ENCODE measurements around the gene GPATCH3. TPM values are rescaled to one million over a fixed set of nuclear protein-coding genes. Genes with fewer than 3 reads are reported as not detected.
"Not testable (repeated sequence)": the region's sequence is repeated elsewhere in the genome, so short reads cannot be mapped to it uniquely, and the experiment has no call there.

The GPATCH3 gene
- total RNA-seq = 10 to 100 TPM; 17.3 to 19.6 TPM

GRCh38 chr1:26900001-26900814 is at the start of gene GPATCH3:
GPATCH3 (minus strand) TSS chr1:26900467; CDS start chr1:26900442, 25 bp downstream.
- DNase-seq = peak; percentile 85
- Mint-ChIP-seq H3K27ac (peak within 1 kb of the TSS; percentile 98), H3K4me1 (peaks cover 23% of the 10 kb centered on the region), H3K9me3 (no peaks in the 10 kb centered on the region), H3K4me3 (peak within 1 kb of the TSS; percentile 98), H3K27me3 (no peaks in the 10 kb centered on the region), H3K36me3 (peaks cover 9% of the 10 kb centered on the region)
- POLR2A ChIA-PET = interaction anchor here (0.5 to 4.3 kb wide), 15 partner anchors 9 to 468 kb away, joined by 3 to 57 read pairs (median 4); partner anchors contain the start of genes DHDDS, GPN2, NR0B2 and NUDC
- peak; percentile 87 for ATAC-seq (ENCODE audit: low read depth)

GRCh38 chr1:26949926-26950319 is 49.7 kb upstream of the GPATCH3 start:
- DNase-seq (no peak), ATAC-seq (ENCODE audit: low read depth) (no peak)
- POLR2A ChIA-PET = interaction anchor here (1.1 kb wide), 1 partner anchor 50 kb away, joined by 3 read pairs; the partner anchor contains the start of gene GPATCH3
- Mint-ChIP-seq H3K4me1 (peaks cover 2% of the 10 kb centered on the region), H3K36me3 (peaks cover 11% of the 10 kb centered on the region), H3K9me3 (no peaks in the 10 kb centered on the region), H3K4me3 (no peak overlapping the region), H3K27me3 (no peaks in the 10 kb centered on the region), H3K27ac (no peak overlapping the region)

GRCh38 chr1:26949266-26949925 is 49.1 kb upstream of the GPATCH3 start:
- peaks cover 2% of the 10 kb centered on the region for H3K4me1 Mint-ChIP-seq
- no peaks in the 10 kb centered on the region for H3K9me3 Mint-ChIP-seq
- ATAC-seq (ENCODE audit: low read depth) (no peak), DNase-seq (no peak)
- H3K27me3 Mint-ChIP-seq = no peaks in the 10 kb centered on the region
- peaks cover 12% of the 10 kb centered on the region for H3K36me3 Mint-ChIP-seq
- POLR2A ChIA-PET = interaction anchor here (1.1 kb wide), 1 partner anchor 49 kb away, joined by 3 read pairs; the partner anchor contains the start of gene GPATCH3
- H3K4me3 Mint-ChIP-seq = no peak overlapping the region
- peak overlapping the region; percentile 16 for H3K27ac Mint-ChIP-seq

DNA sequence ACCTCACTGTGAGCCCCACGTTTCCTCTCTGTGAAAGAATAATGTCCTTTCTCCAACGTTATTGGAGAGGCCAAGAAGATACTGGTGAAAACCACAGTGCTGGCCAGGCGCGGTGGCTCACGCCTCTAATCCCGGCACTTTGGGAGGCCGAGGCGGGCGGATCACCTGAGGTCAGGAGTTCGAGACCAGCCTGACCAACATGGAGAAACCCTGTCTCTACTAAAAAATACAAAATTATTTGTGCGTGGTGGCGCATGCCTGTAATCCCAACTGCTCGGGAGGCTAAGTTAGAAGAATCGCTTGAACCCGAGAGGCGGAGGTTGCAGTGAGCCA is 48.4 kb upstream of the GPATCH3 start:
- not testable (repeated sequence) for DNase-seq; H3K4me3 Mint-ChIP-seq; H3K27ac Mint-ChIP-seq; H3K27me3 Mint-ChIP-seq; H3K4me1 Mint-ChIP-seq; H3K9me3 Mint-ChIP-seq; ATAC-seq (ENCODE audit: low read depth)
- POLR2A ChIA-PET = interaction anchor here (0.6 kb wide), 1 partner anchor 222 kb away, joined by 4 read pairs; no protein-coding TSS in a partner anchor
- peaks cover 12% of the 10 kb centered on the region for H3K36me3 Mint-ChIP-seq

DNA sequence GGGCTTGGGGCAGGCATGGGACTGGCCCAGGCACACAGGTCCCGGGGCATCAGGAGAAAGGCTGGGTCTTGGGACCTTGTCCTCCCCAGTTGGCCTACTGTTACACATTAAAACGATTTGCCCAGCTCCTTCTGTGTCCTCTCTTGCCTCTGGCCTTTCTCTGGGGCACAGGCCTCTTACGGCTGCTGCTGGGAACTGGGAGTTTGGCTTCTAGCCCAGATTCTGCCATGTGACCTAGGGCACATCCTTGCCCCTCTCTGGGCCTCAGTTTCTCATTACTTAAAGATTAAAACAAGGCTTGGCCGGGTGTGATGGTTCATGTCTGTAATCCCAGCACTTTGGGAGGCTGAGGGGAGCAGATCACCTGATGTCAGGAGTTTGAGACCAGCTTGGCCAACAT is 46.0 kb upstream of the GPATCH3 start:
- no peak overlapping the region for H3K27ac Mint-ChIP-seq
- no peak for ATAC-seq (ENCODE audit: low read depth)
- POLR2A ChIA-PET = interaction anchor here (0.5 kb wide), 1 partner anchor 562 kb away, joined by 3 read pairs; no protein-coding TSS in a partner anchor
- no peaks in the 10 kb centered on the region for H3K27me3 Mint-ChIP-seq
- H3K36me3 Mint-ChIP-seq = peaks cover 24% of the 10 kb centered on the region
- H3K9me3 Mint-ChIP-seq = no peaks in the 10 kb centered on the region
- H3K4me1 Mint-ChIP-seq = peaks cover 2% of the 10 kb centered on the region
- no peak overlapping the region for H3K4me3 Mint-ChIP-seq
- DNase-seq = no peak

DNA sequence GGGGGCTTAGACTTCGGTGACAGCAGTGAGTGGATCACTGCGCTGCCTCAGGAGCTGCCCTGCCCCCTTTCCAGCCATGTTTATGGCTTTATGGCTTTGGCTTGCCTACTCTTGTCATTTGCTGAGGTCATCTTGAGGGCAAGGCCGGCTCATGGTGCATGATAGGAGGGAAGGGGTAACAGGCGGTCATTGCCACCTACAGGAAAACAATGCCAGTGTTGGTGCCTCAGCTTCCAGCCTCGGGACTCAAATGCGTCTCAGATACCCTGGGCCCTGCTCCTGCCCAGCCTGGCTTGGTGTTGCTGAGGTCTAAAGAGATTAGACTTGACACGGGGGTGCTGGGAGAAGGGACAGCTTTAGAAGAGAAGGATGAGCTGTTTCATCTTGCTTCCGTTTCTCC is 45.5 kb upstream of the GPATCH3 start:
- Mint-ChIP-seq H3K36me3 (peaks cover 25% of the 10 kb centered on the region), H3K4me3 (no peak overlapping the region)
- no peak for ATAC-seq (ENCODE audit: low read depth)

DNA sequence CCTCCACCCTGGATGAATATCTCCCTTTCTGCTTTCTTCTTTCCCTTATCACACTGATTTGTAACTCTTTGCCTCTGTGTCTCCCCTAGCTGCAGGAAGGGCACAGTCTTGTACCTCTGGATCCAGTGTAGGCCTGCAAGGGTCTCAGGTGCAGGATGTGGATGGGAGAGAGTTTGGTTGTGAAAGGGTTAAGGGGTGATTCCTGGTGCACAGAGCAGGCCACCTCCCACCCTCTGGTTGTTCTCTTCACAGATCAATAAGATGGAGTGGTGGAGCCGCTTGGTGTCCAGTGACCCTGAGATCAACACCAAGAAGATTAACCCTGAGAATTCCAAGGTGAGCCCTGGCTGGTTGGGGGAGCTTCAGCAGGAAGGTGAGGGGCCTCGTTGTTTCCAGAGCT is 44.9 kb upstream of the GPATCH3 start:
- no peaks in the 10 kb centered on the region for H3K9me3 Mint-ChIP-seq

More for the DNA sequence above, 45.5 kb upstream of the GPATCH3 start:
- H3K9me3 Mint-ChIP-seq = no peaks in the 10 kb centered on the region
- H3K27me3 Mint-ChIP-seq = no peaks in the 10 kb centered on the region
- no peak for DNase-seq
- POLR2A ChIA-PET = interaction anchor here (0.5 kb wide), 1 partner anchor 562 kb away, joined by 3 read pairs; no protein-coding TSS in a partner anchor
- H3K27ac Mint-ChIP-seq = no peak overlapping the region
- peaks cover 2% of the 10 kb centered on the region for H3K4me1 Mint-ChIP-seq

GRCh38 chr1:26942656-26943055 is 42.4 kb upstream of the GPATCH3 start:
- Mint-ChIP-seq H3K9me3 (no peaks in the 10 kb centered on the region), H3K4me3 (no peak overlapping the region), H3K36me3 (peaks cover 25% of the 10 kb centered on the region), H3K4me1 (peaks cover 2% of the 10 kb centered on the region), H3K27me3 (no peaks in the 10 kb centered on the region), H3K27ac (no peak overlapping the region)
- POLR2A ChIA-PET = interaction anchor here (0.9 kb wide), 1 partner anchor 21 kb away, joined by 3 read pairs; no protein-coding TSS in a partner anchor
- ATAC-seq (ENCODE audit: low read depth) (no peak), DNase-seq (no peak)

More for the DNA sequence above, 44.9 kb upstream of the GPATCH3 start:
- ATAC-seq (ENCODE audit: low read depth) (no peak), DNase-seq (no peak)
- Mint-ChIP-seq H3K27me3 (no peaks in the 10 kb centered on the region), H3K4me1 (peaks cover 2% of the 10 kb centered on the region), H3K4me3 (no peak overlapping the region), H3K27ac (peak overlapping the region; percentile 9), H3K36me3 (peaks cover 25% of the 10 kb centered on the region)
- POLR2A ChIA-PET = no interaction called here

- H3K27ac Mint-ChIP-seq = no peak overlapping the region
- no peaks in the 10 kb centered on the region for H3K9me3 Mint-ChIP-seq
- peaks cover 23% of the 10 kb centered on the region for H3K36me3 Mint-ChIP-seq
- peaks cover 2% of the 10 kb centered on the region for H3K4me1 Mint-ChIP-seq
- no peak for DNase-seq
- POLR2A ChIA-PET = no interaction called here
- no peaks in the 10 kb centered on the region for H3K27me3 Mint-ChIP-seq
- no peak for ATAC-seq (ENCODE audit: low read depth)
- H3K4me3 Mint-ChIP-seq = no peak overlapping the region
These were observed 41.0 kb upstream of the GPATCH3 start for GRCh38 chr1:26941311-26941710.

DNA sequence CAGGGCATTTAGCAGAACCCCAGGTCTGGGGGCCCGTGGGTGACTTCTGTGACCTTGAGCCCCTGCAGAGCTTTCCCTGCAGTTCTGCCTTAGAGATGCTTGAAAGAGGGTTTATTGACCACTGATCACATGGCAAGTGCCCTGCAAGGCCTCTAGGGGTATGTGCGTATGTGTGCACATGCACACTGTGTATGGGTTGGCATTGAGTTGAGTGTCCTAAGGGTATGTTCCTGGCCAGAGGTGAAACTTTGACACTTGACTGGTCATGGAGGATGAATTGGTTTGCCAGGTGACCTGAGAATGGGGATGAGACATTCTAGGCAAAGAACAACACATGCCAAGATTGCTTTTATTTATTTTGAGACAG is 38.4 kb upstream of the GPATCH3 start:
- POLR2A ChIA-PET = no interaction called here
- Mint-ChIP-seq H3K27me3 (no peaks in the 10 kb centered on the region), H3K36me3 (peaks cover 23% of the 10 kb centered on the region), H3K4me1 (peaks cover 2% of the 10 kb centered on the region), H3K9me3 (no peaks in the 10 kb centered on the region), H3K27ac (no peak overlapping the region), H3K4me3 (no peak overlapping the region)
- no peak for DNase-seq
- ATAC-seq (ENCODE audit: low read depth) = no peak

GRCh38 chr1:26938004-26938658 is 37.9 kb upstream of the GPATCH3 start:
- no peak for ATAC-seq (ENCODE audit: low read depth)
- no peak overlapping the region for H3K4me3 Mint-ChIP-seq
- no peak overlapping the region for H3K27ac Mint-ChIP-seq
- POLR2A ChIA-PET = no interaction called here
- no peaks in the 10 kb centered on the region for H3K9me3 Mint-ChIP-seq
- no peak for DNase-seq
- peaks cover 22% of the 10 kb centered on the region for H3K36me3 Mint-ChIP-seq
- no peaks in the 10 kb centered on the region for H3K27me3 Mint-ChIP-seq
- H3K4me1 Mint-ChIP-seq = peaks cover 2% of the 10 kb centered on the region

GRCh38 chr1:26936823-26937222 is 36.6 kb upstream of the GPATCH3 start:
- no peak overlapping the region for H3K27ac Mint-ChIP-seq
- peaks cover 4% of the 10 kb centered on the region for H3K4me1 Mint-ChIP-seq
- DNase-seq (no peak), ATAC-seq (ENCODE audit: low read depth) (no peak)
- POLR2A ChIA-PET = no interaction called here
- H3K9me3 Mint-ChIP-seq = no peaks in the 10 kb centered on the region
- peaks cover 18% of the 10 kb centered on the region for H3K36me3 Mint-ChIP-seq
- H3K4me3 Mint-ChIP-seq = no peak overlapping the region
- H3K27me3 Mint-ChIP-seq = no peaks in the 10 kb centered on the region

- DNase-seq (no peak), ATAC-seq (ENCODE audit: low read depth) (no peak)
- Mint-ChIP-seq H3K4me1 (peaks cover 2% of the 10 kb centered on the region), H3K27me3 (no peaks in the 10 kb centered on the region), H3K4me3 (no peak overlapping the region), H3K9me3 (no peaks in the 10 kb centered on the region), H3K27ac (no peak overlapping the region), H3K36me3 (peaks cover 30% of the 10 kb centered on the region)
- POLR2A ChIA-PET = no interaction called here
These were observed 32.3 kb upstream of the GPATCH3 start for GRCh38 chr1:26932531-26932930.
